ENCODE data around the gene CALHM5.

- TF ChIP-seq CTCF (IDR thresholded peaks at IDR 0.05): no peak
- TF ChIP-seq EP300 (IDR thresholded peaks at IDR 0.05): no peak
Observed at GRCh38 chr6:116492331-116493067, 18.9 kb upstream of the CALHM5 start.
